ES-I3 (cell line): Measurements from ENCODE around the gene ADGRG6.

Experiments
- H3K36me3 ChIP-seq: 2 replicates; pipeline ENCODE4 v1.6.1; 2013; ENCODE audit warnings: mild to moderate bottlenecking, low read length, control low read depth, moderate library complexity; ENCODE audit not compliant: insufficient read depth
- H3K4me1 ChIP-seq: 2 replicates; pipeline ENCODE4 v1.6.1; 2013; ENCODE audit warnings: mild to moderate bottlenecking, control low read depth, low read length; ENCODE audit not compliant: insufficient read depth
- H3K9ac ChIP-seq: 2 replicates; pipeline ENCODE4 v1.6.1; 2013; ENCODE audit warnings: low read depth, mild to moderate bottlenecking, low read length, moderate library complexity
- H3K9me3 ChIP-seq: 2 replicates; pipeline ENCODE4 v1.6.1; 2013; ENCODE audit warnings: mild to moderate bottlenecking, low read length, moderate library complexity; ENCODE audit not compliant: control insufficient read depth, insufficient read depth

ADGRG6 gene

GRCh38 chr6:142355520-142356174 is 53.8 kb downstream of the ADGRG6 start:
- Histone ChIP-seq H3K9ac (no peak overlapping the region), H3K9me3 (no peaks in the 10 kb centered on the region), H3K4me1 (no peaks in the 10 kb centered on the region), H3K36me3 (no peaks in the 10 kb centered on the region; the same call in 1 of the 2 replicates)

- Histone ChIP-seq H3K36me3 (no peaks in the 10 kb centered on the region; the same call in 1 of the 2 replicates), H3K9me3 (no peaks in the 10 kb centered on the region), H3K9ac (no peak overlapping the region), H3K4me1 (no peaks in the 10 kb centered on the region)
Measured at GRCh38 chr6:142356201-142356883, 54.5 kb downstream of the ADGRG6 start.

- Histone ChIP-seq H3K9me3 (no peaks in the 10 kb centered on the region), H3K36me3 (no peaks in the 10 kb centered on the region; the same call in 1 of the 2 replicates), H3K9ac (no peak overlapping the region), H3K4me1 (no peaks in the 10 kb centered on the region)
Measured at GRCh38 chr6:142356884-142357225, 55.0 kb downstream of the ADGRG6 start.

- H3K9me3 ChIP-seq: no peaks in the 10 kb centered on the region
- H3K36me3 ChIP-seq: no peaks in the 10 kb centered on the region
- no peaks in the 10 kb centered on the region for H3K4me1 ChIP-seq
- no peak overlapping the region for H3K9ac ChIP-seq
Measured at GRCh38 chr6:142357879-142358278, 56.1 kb downstream of the ADGRG6 start.

- Histone ChIP-seq H3K4me1 (no peaks in the 10 kb centered on the region), H3K36me3 (no peaks in the 10 kb centered on the region), H3K9ac (no peak overlapping the region), H3K9me3 (no peaks in the 10 kb centered on the region)
Measured at GRCh38 chr6:142359271-142359960, 57.6 kb downstream of the ADGRG6 start.

GRCh38 chr6:142361345-142361744 is 59.5 kb downstream of the ADGRG6 start:
- H3K9me3 ChIP-seq: no peaks in the 10 kb centered on the region
- H3K36me3 ChIP-seq: no peaks in the 10 kb centered on the region
- H3K4me1 ChIP-seq: no peaks in the 10 kb centered on the region
- no peak overlapping the region for H3K9ac ChIP-seq

- H3K4me1 ChIP-seq: no peaks in the 10 kb centered on the region
- no peaks in the 10 kb centered on the region for H3K9me3 ChIP-seq
- H3K36me3 ChIP-seq: no peaks in the 10 kb centered on the region
- no peak overlapping the region for H3K9ac ChIP-seq
Measured at GRCh38 chr6:142361779-142362750, 60.3 kb downstream of the ADGRG6 start.

- Histone ChIP-seq H3K9ac (no peak overlapping the region), H3K4me1 (peaks cover under 1% of the 10 kb centered on the region; the same call in 1 of the 2 replicates), H3K36me3 (no peaks in the 10 kb centered on the region)
Measured at GRCh38 chr6:142367061-142367460, 65.3 kb downstream of the ADGRG6 start.

GRCh38 chr6:142367501-142368018 is 65.8 kb downstream of the ADGRG6 start:
- no peaks in the 10 kb centered on the region for H3K9me3 ChIP-seq
- H3K4me1 ChIP-seq: peaks cover 5% of the 10 kb centered on the region
- H3K36me3 ChIP-seq: no peaks in the 10 kb centered on the region
- no peak overlapping the region for H3K9ac ChIP-seq

More at GRCh38 chr6:142367061-142367460, 65.3 kb downstream of the ADGRG6 start:
- H3K9me3 ChIP-seq: no peaks in the 10 kb centered on the region

GRCh38 chr6:142369266-142369665 is 67.5 kb downstream of the ADGRG6 start:
- H3K9ac ChIP-seq: no peak overlapping the region
- H3K36me3 ChIP-seq: no peaks in the 10 kb centered on the region
- no peaks in the 10 kb centered on the region for H3K9me3 ChIP-seq
- peaks cover 18% of the 10 kb centered on the region for H3K4me1 ChIP-seq

- no peaks in the 10 kb centered on the region for H3K9me3 ChIP-seq
- no peaks in the 10 kb centered on the region for H3K36me3 ChIP-seq
- H3K9ac ChIP-seq: no peak overlapping the region
- peaks cover 34% of the 10 kb centered on the region for H3K4me1 ChIP-seq
Measured at GRCh38 chr6:142372348-142372747, 70.5 kb downstream of the ADGRG6 start.

- Histone ChIP-seq H3K4me1 (peaks cover 42% of the 10 kb centered on the region), H3K9ac (no peak overlapping the region), H3K9me3 (no peaks in the 10 kb centered on the region), H3K36me3 (no peaks in the 10 kb centered on the region)
Measured at GRCh38 chr6:142373268-142374090, 71.7 kb downstream of the ADGRG6 start.

- peaks cover 44% of the 10 kb centered on the region for H3K4me1 ChIP-seq
- no peak overlapping the region for H3K9ac ChIP-seq
- H3K36me3 ChIP-seq: no peaks in the 10 kb centered on the region
- H3K9me3 ChIP-seq: no peaks in the 10 kb centered on the region
Measured at GRCh38 chr6:142374091-142374770, 72.4 kb downstream of the ADGRG6 start.
